HEK293 (cell line): ENCODE results near the gene UBE2E1.

Experiments used
- KLF10 ChIP-seq: fragments of 450-650 bp; IDR thresholded peaks from 2 replicates; pipeline ENCODE4 v1.5.1; 2018; ENCODE audit warnings: missing biosample characterization, mild to moderate bottlenecking, missing genetic modification characterization
- KLF7 ChIP-seq: fragments of 450-650 bp; formaldehyde crosslinking; IDR thresholded peaks from 2 replicates; pipeline ENCODE4 v1.5.1; 2016; ENCODE audit warnings: missing biosample characterization, missing genetic modification characterization, borderline replicate concordance
- MYNN ChIP-seq: fragments of 450-650 bp; formaldehyde crosslinking; IDR thresholded peaks from 2 replicates; pipeline ENCODE4 v1.5.1; 2016; ENCODE audit warnings: missing biosample characterization, missing genetic modification characterization, borderline replicate concordance
- ZBTB8A ChIP-seq: fragments of 450-650 bp; formaldehyde crosslinking; IDR thresholded peaks from 2 replicates; pipeline ENCODE4 v1.5.1; 2016; ENCODE audit warnings: missing biosample characterization, missing genetic modification characterization
- ZEB2 ChIP-seq: fragments of 450-650 bp; formaldehyde crosslinking; IDR thresholded peaks from 2 replicates; pipeline ENCODE4 v1.5.1; 2016; ENCODE audit warnings: missing biosample characterization, missing genetic modification characterization
- ZNF350 ChIP-seq: fragments of 450-650 bp; formaldehyde crosslinking; IDR thresholded peaks from 2 replicates; pipeline ENCODE4 v1.5.0; 2017; ENCODE audit warnings: missing biosample characterization, mild to moderate bottlenecking, missing genetic modification characterization
- ZNF560 ChIP-seq: fragments of 450-650 bp; formaldehyde crosslinking; IDR thresholded peaks from 2 replicates; pipeline ENCODE4 v1.5.1; 2017; ENCODE audit warnings: missing biosample characterization, missing genetic modification characterization, borderline replicate concordance
- TF ChIP-seq, protein P1 (sequence below): fragments of 450-650 bp; formaldehyde crosslinking; IDR thresholded peaks from 2 replicates; pipeline ENCODE4 v1.5.1; 2016; ENCODE audit warnings: missing biosample characterization, missing genetic modification characterization
- TF ChIP-seq, protein P2 (sequence below): fragments of 450-650 bp; formaldehyde crosslinking; IDR thresholded peaks from 2 replicates; pipeline ENCODE4 v1.5.1; 2016; ENCODE audit warnings: missing biosample characterization, missing genetic modification characterization
- TF ChIP-seq, protein P3 (sequence below): fragments of 450-650 bp; formaldehyde crosslinking; IDR thresholded peaks from 2 replicates; pipeline ENCODE4 v1.5.1; 2016; ENCODE audit warnings: missing biosample characterization, missing genetic modification characterization, low read depth

DNA sequence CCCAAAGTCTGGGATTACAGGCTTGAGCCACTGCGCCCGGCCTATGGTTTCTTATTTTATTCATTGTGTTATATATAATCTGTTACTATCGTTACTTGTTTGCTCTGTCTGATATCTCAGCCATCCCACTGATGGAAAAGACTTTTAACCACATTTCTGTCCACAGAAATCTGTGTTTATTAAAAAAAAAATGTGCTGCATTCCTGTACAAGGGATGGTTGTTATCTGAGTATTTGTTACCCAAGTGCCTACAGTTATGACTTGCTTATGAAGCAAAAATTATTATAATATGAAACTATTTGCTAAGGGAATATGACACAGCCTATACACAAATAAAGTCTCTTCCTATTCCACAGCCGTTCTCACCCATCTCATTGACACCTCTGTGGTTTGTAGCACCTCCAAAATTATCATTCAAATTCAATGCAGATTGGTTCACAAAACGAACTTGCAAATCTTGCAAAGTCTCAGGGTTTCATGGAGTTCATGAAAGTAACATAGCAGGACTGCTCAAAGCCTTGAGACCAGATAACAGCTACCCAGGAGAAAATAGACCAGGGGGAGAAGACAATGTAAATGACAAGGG is 47.4 kb upstream of the UBE2E1 start:
- TF ChIP-seq, protein P1, sequence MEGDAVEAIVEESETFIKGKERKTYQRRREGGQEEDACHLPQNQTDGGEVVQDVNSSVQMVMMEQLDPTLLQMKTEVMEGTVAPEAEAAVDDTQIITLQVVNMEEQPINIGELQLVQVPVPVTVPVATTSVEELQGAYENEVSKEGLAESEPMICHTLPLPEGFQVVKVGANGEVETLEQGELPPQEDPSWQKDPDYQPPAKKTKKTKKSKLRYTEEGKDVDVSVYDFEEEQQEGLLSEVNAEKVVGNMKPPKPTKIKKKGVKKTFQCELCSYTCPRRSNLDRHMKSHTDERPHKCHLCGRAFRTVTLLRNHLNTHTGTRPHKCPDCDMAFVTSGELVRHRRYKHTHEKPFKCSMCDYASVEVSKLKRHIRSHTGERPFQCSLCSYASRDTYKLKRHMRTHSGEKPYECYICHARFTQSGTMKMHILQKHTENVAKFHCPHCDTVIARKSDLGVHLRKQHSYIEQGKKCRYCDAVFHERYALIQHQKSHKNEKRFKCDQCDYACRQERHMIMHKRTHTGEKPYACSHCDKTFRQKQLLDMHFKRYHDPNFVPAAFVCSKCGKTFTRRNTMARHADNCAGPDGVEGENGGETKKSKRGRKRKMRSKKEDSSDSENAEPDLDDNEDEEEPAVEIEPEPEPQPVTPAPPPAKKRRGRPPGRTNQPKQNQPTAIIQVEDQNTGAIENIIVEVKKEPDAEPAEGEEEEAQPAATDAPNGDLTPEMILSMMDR (tag by site-specific recombination) = no peak
- TF ChIP-seq ZEB2 = no peak
- no peak for TF ChIP-seq ZBTB8A (tag by site-specific recombination)
- no peak for TF ChIP-seq ZNF350 (tag by site-specific recombination)
- TF ChIP-seq, protein P2, sequence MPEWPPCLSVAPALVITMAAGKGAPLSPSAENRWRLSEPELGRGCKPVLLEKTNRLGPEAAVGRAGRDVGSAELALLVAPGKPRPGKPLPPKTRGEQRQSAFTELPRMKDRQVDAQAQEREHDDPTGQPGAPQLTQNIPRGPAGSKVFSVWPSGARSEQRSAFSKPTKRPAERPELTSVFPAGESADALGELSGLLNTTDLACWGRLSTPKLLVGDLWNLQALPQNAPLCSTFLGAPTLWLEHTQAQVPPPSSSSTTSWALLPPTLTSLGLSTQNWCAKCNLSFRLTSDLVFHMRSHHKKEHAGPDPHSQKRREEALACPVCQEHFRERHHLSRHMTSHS (tag by site-specific recombination) = no peak
- no peak for TF ChIP-seq ZNF560 (tag by site-specific recombination)
- TF ChIP-seq MYNN (tag by site-specific recombination) = no peak
- TF ChIP-seq, protein P3, sequence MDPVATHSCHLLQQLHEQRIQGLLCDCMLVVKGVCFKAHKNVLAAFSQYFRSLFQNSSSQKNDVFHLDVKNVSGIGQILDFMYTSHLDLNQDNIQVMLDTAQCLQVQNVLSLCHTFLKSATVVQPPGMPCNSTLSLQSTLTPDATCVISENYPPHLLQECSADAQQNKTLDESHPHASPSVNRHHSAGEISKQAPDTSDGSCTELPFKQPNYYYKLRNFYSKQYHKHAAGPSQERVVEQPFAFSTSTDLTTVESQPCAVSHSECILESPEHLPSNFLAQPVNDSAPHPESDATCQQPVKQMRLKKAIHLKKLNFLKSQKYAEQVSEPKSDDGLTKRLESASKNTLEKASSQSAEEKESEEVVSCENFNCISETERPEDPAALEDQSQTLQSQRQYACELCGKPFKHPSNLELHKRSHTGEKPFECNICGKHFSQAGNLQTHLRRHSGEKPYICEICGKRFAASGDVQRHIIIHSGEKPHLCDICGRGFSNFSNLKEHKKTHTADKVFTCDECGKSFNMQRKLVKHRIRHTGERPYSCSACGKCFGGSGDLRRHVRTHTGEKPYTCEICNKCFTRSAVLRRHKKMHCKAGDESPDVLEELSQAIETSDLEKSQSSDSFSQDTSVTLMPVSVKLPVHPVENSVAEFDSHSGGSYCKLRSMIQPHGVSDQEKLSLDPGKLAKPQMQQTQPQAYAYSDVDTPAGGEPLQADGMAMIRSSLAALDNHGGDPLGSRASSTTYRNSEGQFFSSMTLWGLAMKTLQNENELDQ (tag by site-specific recombination) = no peak
- no peak for TF ChIP-seq KLF7
- no peak for TF ChIP-seq KLF10 (tag by site-specific recombination)
